Fibroblast of the conjunctiva (primary cell): ENCODE results near the gene VPS35L.

Experiments
- DNase-seq: peaks from one replicate; pipeline ENCODE4 v3.0.0-alpha.2; 2010; ENCODE audit warnings: low read depth

Gene VPS35L

GRCh38 chr16:19748389-19749168 is 193.1 kb downstream of the VPS35L start:
- no peak for DNase-seq

- no peak for DNase-seq
Observed at GRCh38 chr16:19749571-19750080, 194.1 kb downstream of the VPS35L start.
